Measurements from ENCODE around the gene FAM171A2.

DNA sequence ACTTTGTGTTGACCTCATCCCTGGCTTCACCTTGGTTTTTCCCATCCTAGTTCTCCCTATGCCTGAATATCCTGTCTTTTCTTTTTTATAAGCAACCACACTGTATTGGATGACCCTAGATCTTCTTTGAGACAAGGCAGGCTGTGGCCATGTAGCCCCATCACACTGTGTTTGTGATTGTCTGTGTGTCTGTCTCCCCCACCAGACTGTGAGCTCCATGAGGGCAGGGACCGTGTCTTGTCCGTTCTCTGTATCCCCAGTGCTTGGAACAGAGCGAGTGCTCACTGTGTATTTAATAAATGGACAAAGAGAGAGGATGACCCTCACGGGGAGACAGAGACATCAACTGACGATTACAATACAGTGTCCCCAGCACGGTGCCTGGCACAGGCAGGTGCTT is 46.1 kb downstream of the FAM171A2 start:
- TF ChIP-seq CTCF (IDR thresholded peaks at IDR 0.05; ENCODE audit: low read length), result no peak
- TF ChIP-seq EZH2 (optimal IDR thresholded peaks at IDR 0.05; ENCODE audit: low read depth, low read length), result no peak
- TF ChIP-seq EZH2phosphoT487 (IDR thresholded peaks at IDR 0.05; ENCODE audit: low read length), result no peak
